ENCODE data around the gene PUM2. TPM values are rescaled to one million over a fixed set of nuclear protein-coding genes. Genes with fewer than 3 reads are reported as not detected.

Gene PUM2
- total RNA-seq, 1 experiment from 2014 or later = 117 TPM

DNA sequence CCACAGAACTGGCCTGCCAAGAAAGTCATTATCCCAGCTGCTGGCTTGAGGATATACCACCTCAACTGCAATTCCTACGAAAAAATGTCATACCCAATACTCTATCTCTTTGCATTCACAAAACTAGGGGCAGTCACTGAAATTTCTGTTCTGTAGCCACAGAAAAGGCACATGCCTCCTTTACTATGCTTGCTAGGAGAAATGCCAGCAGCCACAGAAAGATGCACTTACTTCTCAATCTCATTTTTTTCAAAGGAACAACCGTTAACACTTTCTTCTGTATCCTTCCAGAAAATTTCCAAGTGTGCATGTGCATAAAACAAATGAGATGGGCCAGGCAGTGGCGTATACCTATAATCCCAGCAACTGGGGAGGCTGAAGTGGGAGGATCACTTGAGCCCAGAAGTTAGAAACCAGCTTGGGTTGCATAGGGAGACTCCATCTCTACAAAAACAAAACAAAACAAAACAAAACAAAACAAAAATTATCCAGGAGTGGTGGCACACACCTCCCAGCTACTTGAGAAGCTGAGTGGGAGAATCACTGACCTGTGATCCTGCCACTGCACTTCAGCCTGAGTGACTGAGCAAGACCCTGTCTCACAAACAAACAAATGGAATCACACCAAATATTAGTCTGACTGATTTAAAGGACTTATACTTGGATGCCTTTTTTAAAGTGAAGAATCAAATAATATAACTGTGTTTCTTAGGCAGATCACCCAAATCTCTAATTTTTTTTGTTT lies 22.4 kb upstream of the PUM2 start:
- no peak overlapping the region for H3K4me3 ChIP-seq (ENCODE audit: low read depth, low read length)
- Mint-ChIP-seq H3K36me3 (ENCODE audit: insufficient read depth, unreplicated experiment) (no peaks in the 10 kb centered on the region), H3K9me3 (ENCODE audit: unreplicated experiment) (peaks cover 9% of the 10 kb centered on the region), H3K4me1 (ENCODE audit: low read depth, unreplicated experiment) (peaks cover 3% of the 10 kb centered on the region), H3K4me3 (ENCODE audit: unreplicated experiment) (no peak overlapping the region), H3K27ac (ENCODE audit: unreplicated experiment) (no peak overlapping the region), H3K27me3 (ENCODE audit: insufficient read depth, unreplicated experiment) (no peaks in the 10 kb centered on the region)
- no peaks in the 10 kb centered on the region for H3K4me1 ChIP-seq
- ChIA-PET POLR2A (interaction anchor here (0.7 kb wide), 1 partner anchor 21 kb away, joined by 6 read pairs; no protein-coding TSS in a partner anchor), CTCF (no interaction called here)
- BruUV-seq (replicated peaks) = no TSS peak
- no peaks in the 10 kb centered on the region for H3K36me3 ChIP-seq (ENCODE audit: control insufficient read depth, insufficient read depth, low read length)
- DNase-seq = no peak
- H3K9me3 ChIP-seq = peaks cover 5% of the 10 kb centered on the region; the same call in 1 of the 2 replicates
- intact Hi-C loops (cut with micrococcal nuclease; ENCODE audit: unreplicated experiment) = no loop called here
- TF ChIP-seq, protein P1, sequence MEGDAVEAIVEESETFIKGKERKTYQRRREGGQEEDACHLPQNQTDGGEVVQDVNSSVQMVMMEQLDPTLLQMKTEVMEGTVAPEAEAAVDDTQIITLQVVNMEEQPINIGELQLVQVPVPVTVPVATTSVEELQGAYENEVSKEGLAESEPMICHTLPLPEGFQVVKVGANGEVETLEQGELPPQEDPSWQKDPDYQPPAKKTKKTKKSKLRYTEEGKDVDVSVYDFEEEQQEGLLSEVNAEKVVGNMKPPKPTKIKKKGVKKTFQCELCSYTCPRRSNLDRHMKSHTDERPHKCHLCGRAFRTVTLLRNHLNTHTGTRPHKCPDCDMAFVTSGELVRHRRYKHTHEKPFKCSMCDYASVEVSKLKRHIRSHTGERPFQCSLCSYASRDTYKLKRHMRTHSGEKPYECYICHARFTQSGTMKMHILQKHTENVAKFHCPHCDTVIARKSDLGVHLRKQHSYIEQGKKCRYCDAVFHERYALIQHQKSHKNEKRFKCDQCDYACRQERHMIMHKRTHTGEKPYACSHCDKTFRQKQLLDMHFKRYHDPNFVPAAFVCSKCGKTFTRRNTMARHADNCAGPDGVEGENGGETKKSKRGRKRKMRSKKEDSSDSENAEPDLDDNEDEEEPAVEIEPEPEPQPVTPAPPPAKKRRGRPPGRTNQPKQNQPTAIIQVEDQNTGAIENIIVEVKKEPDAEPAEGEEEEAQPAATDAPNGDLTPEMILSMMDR (IDR thresholded peaks at IDR 0.05; ENCODE audit: insufficient read depth in 1 of 2, low read depth in 1 of 2, low read length in 1 of 2, severe bottlenecking in 1 of 2, unreplicated experiment in 1 of 2) = no peak
- no peaks in the 10 kb centered on the region for H3K27me3 ChIP-seq (replicated peaks; ENCODE audit: control insufficient read depth, insufficient read depth, low read length)

DNA sequence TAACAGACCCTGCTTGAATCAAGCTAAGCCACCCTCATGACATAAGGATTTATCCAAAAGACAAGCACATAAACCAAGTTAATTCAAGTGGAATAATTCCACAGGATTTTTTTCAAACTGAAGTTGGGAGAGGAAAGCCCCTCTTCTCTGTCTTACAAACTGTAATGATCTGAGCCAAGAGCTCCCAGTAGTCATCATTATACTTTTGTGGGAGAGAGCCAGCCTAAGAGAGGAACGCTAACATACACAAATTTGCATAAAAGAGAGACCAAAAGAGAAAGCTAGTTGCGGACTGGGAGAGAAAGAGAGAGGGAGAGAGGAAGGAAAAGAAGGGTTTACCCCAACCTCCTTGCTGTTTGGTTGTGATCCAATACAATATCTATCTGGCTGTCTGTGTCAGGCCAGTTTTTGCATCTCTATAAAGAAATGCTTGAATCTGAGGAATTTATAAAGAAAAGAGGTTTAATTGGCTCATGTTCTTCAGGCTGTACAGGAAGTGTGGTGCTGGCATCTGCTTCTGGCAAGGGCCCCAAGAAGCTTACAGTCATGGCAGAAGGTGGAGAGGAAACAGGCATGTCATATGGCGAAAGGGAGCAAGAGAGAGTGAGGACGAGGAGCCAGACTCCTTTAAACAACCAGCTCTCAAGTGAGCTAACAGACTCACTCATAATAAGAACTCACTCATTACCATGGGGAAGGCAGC lies 20.8 kb upstream of the PUM2 start:
- no peak for DNase-seq
- H3K4me1 Mint-ChIP-seq (ENCODE audit: low read depth, unreplicated experiment) = no peaks in the 10 kb centered on the region
- peaks cover 15% of the 10 kb centered on the region for H3K9me3 Mint-ChIP-seq (ENCODE audit: unreplicated experiment)
- no peaks in the 10 kb centered on the region for H3K36me3 Mint-ChIP-seq (ENCODE audit: insufficient read depth, unreplicated experiment)
- Histone ChIP-seq H3K4me3 (ENCODE audit: low read depth, low read length) (no peak overlapping the region), H3K27me3 (replicated peaks; ENCODE audit: control insufficient read depth, insufficient read depth, low read length) (no peaks in the 10 kb centered on the region), H3K9me3 (peaks cover 15% of the 10 kb centered on the region), H3K36me3 (ENCODE audit: control insufficient read depth, insufficient read depth, low read length) (no peaks in the 10 kb centered on the region), H3K4me1 (no peaks in the 10 kb centered on the region)
- CTCF ChIA-PET = no interaction called here
- POLR2A ChIA-PET = no interaction called here
- no peak overlapping the region for H3K4me3 Mint-ChIP-seq (ENCODE audit: unreplicated experiment)
- intact Hi-C loops (cut with micrococcal nuclease; ENCODE audit: unreplicated experiment) = no loop called here
- no peaks in the 10 kb centered on the region for H3K27me3 Mint-ChIP-seq (ENCODE audit: insufficient read depth, unreplicated experiment)
- H3K27ac Mint-ChIP-seq (ENCODE audit: unreplicated experiment) = no peak overlapping the region
- BruUV-seq (replicated peaks) = no TSS peak
- TF ChIP-seq, protein P1 (IDR thresholded peaks at IDR 0.05; ENCODE audit: insufficient read depth in 1 of 2, low read depth in 1 of 2, low read length in 1 of 2, severe bottlenecking in 1 of 2, unreplicated experiment in 1 of 2) = no peak

DNA sequence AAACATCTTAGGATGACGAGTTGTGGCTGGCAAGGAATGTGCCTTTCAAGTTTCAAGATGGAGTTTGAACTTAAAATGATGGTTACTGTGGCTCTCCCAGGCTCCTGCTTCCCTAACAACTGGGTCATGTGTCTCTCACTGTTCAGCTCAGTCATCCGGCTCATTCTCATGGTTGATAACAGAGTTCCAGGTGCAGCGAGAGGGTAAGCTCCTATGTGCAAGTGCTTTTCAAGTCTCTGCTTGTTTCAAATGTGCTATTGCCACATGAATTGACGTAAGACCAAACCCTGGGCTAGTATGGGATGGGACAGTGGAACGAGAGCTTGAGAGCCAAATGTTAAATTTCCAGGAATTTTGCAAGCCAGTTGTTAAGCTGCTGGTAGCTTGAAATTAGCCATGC lies 19.5 kb upstream of the PUM2 start:
- Mint-ChIP-seq H3K9me3 (ENCODE audit: unreplicated experiment) (peaks cover 25% of the 10 kb centered on the region), H3K27me3 (ENCODE audit: insufficient read depth, unreplicated experiment) (no peaks in the 10 kb centered on the region), H3K36me3 (ENCODE audit: insufficient read depth, unreplicated experiment) (no peaks in the 10 kb centered on the region), H3K4me1 (ENCODE audit: low read depth, unreplicated experiment) (no peaks in the 10 kb centered on the region), H3K4me3 (ENCODE audit: unreplicated experiment) (no peak overlapping the region), H3K27ac (ENCODE audit: unreplicated experiment) (no peak overlapping the region)
- DNase-seq = no peak
- peaks cover 15% of the 10 kb centered on the region for H3K9me3 ChIP-seq
- ChIA-PET POLR2A (no interaction called here), CTCF (interaction anchor here (1.2 kb wide), 1 partner anchor 272 kb away, joined by 3 read pairs; no protein-coding TSS in a partner anchor)
- TF ChIP-seq, protein P1 (IDR thresholded peaks at IDR 0.05; ENCODE audit: insufficient read depth in 1 of 2, low read depth in 1 of 2, low read length in 1 of 2, severe bottlenecking in 1 of 2, unreplicated experiment in 1 of 2) = no peak
- H3K4me3 ChIP-seq (ENCODE audit: low read depth, low read length) = no peak overlapping the region
- intact Hi-C loops (cut with micrococcal nuclease; ENCODE audit: unreplicated experiment) = no loop called here
- H3K4me1 ChIP-seq = no peaks in the 10 kb centered on the region
- H3K27me3 ChIP-seq (replicated peaks; ENCODE audit: control insufficient read depth, insufficient read depth, low read length) = no peaks in the 10 kb centered on the region
- no TSS peak for BruUV-seq (replicated peaks)
- no peaks in the 10 kb centered on the region for H3K36me3 ChIP-seq (ENCODE audit: control insufficient read depth, insufficient read depth, low read length)

Measured in Caco-2 (cell line).